GM19025 (cell line): Measurements from ENCODE around the gene BOLA2.
"Not testable (repeated sequence)": the region's sequence is repeated elsewhere in the genome, so short reads cannot be mapped to it uniquely, and the experiment has no call there.

Experiments used
- ATAC-seq: cut with Tn5 transposase; IDR thresholded peaks from one replicate; pipeline ENCODE4 v1.9.1; 2021; ENCODE audit warnings: mild to moderate bottlenecking, low read depth, moderate library complexity; ENCODE audit not compliant: unreplicated experiment

BOLA2 gene

DNA sequence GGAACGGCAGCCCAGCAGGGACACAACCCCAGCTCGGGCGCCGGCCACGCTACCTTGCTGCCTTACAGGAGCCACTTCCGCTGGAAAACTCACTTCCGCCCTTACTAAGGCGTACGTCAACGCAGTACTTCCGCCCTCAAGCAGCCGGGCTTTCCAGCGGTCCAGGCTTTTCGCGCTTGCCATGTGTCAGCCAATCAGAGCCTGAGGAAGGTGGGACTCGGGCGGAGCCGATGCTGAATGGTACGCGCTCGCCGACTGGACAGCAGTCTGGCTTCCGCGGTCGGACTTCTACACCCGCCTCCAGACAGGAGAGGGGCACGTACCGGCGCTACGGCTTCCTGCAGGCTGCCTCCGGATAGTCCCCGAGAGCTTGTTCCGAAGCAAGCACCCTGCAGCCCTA is at the start of gene BOLA2, which contains the start of gene SLX1B:
BOLA2 (minus strand) TSS at position 83 of the 400 bp plus-strand sequence. CDS start 98 bp downstream, outside the sequence.
SLX1B (plus strand) TSS at position 265 of the 400 bp plus-strand sequence.
- peak; percentile 81 for ATAC-seq

GRCh38 chr16:29482276-29482675 is 28.1 kb upstream of the BOLA2 start:
- ATAC-seq = not testable (repeated sequence)

DNA sequence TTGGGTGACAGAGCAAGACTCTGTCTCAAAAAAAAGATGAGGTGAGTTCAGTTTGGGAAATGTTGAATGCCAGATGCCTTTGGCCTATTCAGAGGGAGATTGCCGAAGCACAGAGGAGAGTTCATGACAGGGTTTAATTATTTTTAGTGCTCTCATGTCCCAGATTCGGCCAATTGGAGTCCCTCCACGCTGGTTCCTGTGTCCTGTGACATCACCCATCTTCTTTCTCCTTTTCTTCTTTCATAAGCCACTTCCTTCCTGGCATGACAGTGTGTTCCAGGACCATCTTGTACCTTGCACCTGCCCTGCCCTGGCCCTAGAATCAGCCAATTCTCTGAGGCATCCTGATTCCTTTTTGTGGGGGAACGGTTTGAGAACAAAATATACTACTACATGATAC is 17.9 kb upstream of the BOLA2 start:
- not testable (repeated sequence) for ATAC-seq

GRCh38 chr16:29469660-29470059 is 15.5 kb upstream of the BOLA2 start:
- ATAC-seq = not testable (repeated sequence)

DNA sequence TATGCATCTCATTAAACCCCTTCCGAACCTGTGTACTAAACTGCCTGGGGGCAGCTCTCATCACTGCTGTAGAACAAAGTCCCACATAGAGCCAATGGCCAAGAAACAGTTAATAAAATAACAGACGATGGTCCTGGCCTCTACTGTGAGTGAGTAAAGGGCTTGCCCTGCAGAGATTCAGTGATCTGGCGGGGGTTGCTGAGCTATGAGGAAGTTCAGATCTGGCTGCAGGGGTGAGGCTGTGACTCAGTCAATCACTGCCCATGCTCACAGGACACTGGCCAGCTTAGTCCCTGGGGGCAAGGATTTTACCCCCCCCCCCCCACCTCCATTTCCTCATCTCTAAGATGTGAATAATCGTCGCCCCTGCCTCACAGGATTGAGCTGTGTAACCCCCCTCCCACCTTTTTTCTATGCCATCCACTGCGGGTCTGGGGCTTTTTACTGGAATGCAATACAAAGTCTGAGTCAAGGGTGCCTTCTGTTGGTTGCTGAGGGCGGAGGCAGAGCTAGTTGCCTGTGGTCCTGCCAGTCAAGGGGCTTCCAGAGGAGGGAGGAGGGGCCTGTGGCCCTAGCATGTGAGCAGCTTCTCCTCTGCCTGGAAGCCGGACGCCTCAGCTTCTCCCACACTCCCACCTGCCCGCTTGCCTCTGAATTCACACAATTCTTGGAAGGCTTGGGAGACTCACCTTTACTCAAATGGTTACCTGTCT is 13.7 kb upstream of the BOLA2 start:
- not testable (repeated sequence) for ATAC-seq

GRCh38 chr16:29466904-29467303 is 12.8 kb upstream of the BOLA2 start:
- ATAC-seq = not testable (repeated sequence)

DNA sequence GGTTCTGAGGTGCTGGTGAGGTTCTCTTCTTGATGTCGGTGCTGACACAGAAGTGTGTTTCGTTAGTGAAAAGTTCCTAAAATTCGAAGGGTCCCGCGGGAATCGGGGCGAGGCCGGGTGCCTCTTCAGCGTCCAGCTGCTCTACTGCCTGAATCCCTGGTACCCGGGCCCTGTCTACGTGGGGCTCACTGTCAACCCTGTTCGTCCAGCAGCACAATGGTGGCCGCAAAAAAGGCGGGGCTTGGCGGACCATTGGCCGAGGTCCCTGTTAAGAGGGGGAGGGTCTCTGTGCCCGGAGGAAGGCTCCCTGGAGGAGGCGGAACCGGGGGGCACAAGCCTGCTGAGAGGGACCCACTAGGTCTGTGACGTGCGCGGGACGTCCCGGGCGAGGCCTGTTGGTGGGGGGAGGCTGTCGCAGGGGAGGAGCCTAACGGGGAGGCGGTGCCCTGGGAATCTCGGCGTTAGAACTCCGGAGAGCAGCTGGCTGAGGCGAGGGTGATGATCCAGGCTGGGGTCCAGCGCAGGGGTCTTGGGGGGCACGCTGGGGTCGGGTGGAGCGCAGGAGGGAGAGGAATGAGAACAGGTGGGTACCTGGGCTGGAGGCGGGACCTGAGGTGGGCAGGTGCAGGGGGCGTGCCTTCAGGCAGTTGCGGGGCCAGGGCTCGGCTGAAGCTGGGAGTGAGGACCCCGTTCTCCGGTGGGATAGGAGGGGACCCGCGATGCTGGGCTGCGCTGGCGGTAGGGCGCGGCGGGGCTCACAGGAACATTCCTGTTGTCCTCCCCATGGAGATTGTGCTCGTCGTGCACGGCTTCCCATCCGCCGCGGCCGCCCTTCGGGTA is 12.1 kb upstream of the BOLA2 start:
- ATAC-seq = not testable (repeated sequence)

GRCh38 chr16:29460647-29461030 is 6.5 kb upstream of the BOLA2 start:
- ATAC-seq = not testable (repeated sequence)

DNA sequence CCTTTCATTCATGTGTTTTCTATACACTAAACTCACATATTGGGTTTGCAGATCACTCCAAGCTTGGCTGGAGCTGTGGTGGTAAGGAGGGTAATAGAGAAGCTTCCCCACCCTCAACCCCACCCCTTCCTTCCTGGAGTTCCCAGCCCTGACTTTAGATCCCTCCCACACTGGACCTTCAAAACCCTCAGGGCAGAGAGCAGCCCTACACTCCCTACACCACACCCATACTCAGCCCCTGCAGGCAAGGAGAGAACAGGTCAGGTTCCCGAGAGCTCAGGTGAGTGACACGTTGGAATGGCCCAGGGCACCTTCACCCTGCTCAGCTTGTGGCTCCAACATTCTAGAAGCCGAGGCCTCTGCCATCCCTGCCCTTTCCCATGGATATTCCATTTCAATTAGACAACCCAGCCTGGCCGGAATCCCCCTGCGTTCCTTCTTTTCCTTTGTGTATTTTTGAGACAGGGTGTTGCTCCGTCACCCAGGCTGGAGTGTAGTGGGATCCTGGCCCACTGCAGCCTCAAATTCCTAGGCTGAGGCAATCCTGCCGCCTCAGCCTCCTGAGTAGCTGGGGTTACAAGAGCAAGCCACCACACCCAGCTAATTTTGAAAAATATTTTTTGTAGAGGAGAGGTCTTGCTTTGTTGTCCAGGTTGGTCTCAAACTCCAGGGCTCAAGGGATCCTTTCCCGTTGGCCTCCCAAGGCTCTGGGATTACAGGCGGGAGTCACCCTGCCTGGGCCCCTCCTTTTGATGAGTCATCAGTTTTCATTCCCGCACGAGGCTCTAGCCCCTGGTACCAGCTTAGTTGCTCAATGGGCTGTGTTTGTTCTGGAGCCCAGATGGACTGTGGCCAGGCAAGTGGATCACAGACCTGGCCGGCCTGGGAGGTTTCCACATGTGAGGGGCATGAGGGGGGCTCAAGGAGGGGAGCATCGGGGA is 5.8 kb upstream of the BOLA2 start, which contains the start of gene SULT1A4:
SULT1A4 (plus strand) TSS at position 208 of the 941 bp plus-strand sequence. CDS start 1,473 bp downstream, outside the sequence.
- not testable (repeated sequence) for ATAC-seq

DNA sequence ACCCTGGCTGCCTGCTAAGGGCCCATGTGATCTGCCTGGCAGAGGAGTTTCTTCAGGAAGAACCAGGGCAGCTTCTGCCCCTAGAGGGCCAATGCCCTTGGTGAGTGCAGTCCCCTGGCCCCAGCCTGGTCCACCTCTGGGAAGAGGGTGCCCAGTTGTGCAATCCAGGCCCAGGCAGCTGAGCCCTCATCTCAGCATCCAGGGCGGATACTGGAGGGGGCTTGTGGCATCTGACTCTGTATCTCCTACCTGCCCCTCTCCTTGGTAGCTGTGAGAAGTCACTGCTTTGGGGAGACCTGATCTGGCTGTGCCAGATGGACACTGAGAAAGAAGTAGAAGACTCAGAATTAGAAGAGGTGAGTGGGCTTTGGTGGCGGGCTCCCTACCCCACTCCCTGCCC is 3.5 kb upstream of the BOLA2 start:
- not testable (repeated sequence) for ATAC-seq

DNA sequence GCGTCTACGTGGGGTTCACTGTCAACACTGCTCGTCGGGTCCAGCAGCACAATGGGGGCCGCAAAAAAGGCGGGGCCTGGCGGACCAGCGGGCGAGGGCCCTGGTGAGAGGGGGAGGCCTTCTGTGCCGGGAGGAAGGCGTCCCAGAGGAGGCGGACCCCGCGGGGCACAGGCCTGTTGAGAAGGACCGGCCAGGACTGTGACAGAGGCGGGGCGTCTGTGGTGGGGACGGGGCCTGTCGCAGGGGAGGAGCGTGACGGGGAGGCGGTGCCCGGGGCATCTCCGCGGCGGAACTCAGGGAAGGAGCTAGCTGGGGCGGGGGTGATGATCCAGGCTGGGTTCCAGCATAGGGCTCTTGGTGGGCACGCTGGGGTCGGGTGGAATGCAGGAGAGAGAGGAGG is 677 bp upstream of the BOLA2 start:
- peak; percentile 51 for ATAC-seq

DNA sequence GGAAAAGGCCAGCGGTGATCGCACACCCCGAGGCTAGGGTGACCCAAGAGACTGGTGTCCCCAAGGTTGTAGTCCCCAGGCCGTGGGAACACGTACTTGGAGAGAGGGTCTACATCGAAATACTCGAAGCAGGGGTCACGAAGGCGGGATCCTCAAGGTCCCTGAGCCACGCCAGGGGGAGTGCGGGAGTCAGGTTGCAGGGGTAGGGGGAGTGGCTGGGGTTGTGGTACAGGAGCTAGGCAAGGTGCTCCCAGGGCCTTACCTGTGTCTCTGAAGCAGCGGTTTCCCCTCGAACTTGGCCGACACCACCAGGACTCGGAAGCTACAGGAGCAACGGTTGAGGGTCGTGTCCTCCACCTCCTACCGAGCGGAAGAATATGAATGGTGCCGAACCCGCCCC is 397 bp downstream of the BOLA2 start:
- not testable (repeated sequence) for ATAC-seq

DNA sequence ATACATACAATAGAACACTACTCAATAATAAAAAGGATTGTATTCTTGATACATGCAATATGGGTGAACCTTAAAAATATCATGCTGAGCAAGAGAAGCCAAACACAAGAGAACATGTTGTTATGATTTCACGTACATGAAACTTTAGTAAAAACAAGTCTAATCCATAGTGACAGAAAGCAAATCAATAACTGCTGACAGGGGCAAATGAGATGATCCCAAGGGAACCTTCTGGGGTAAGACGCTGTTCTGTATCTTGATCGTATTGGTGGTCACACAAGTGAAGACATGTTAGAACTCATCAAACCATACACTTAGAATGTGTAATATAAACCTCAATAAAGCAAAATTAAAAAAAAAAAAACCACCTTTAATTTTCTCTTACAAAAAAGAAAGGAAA is 28.8 kb downstream of the BOLA2 start:
- not testable (repeated sequence) for ATAC-seq

DNA sequence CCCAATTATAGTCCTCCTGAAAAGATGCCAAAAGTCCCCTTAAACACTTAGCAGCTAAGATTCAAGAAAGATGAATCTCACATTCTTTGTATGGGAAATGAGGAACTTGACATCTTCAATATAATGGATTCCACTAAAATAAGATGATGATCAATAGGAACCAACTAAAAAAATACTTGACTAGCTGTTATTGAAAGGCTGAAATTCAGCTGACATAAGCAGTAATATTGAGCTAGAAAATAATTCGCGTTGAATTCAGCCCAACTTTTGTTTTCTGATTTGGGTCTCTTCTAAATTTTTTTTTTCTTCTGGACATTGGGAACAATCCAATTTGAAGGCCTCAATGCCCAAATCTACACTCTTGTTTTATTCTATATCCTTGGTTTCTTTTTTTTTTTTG is 30.6 kb downstream of the BOLA2 start:
- ATAC-seq = not testable (repeated sequence)

DNA sequence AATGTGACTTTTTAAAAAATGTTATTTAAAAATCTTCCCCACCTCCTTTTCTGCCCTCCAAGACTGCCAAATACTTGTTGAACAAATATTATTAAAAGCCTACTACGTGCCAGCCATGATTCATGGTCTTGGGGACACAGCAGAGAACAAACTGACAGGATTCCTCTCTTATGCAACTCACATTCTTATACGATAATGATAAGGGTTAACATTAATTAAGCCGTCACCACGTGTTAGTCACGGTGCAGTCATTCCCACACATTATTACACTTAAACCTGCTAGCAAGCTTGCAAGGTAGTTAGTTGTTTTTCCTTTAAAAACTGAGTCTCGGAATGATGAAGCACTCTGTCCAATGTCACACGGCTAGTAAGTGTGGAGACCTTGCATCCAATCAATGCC is 48.9 kb downstream of the BOLA2 start:
- not testable (repeated sequence) for ATAC-seq
